ENCODE results near the gene RMDN2. TPM values are rescaled to one million over a fixed set of nuclear protein-coding genes. Genes with fewer than 3 reads are reported as not detected.

The RMDN2 gene
- total and polyA plus RNA-seq, 9 of the 15 experiments (the other 6 are each of a cell fraction or from before 2014, with no cell fraction given): 1.5 to 4.3 (median 2.3) TPM

DNA sequence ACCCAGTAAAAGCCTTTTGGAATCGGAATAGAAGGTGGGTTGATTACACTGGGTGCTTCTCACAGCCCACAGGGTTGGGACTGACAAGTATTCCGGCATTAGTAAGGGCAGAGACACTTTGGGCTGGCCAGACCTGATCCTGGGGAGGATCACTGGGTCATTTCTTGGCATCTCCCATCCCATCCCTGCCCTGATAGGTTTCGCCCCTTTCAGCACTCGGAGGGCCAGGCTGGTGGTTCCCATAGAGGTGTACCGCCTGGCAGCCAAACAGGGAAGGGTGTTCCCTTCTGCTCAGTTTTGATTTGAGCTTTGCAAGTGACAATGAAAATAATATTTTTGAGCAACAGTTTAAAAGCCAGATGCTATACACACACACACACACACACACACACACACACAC, 113.6 kb downstream of the RMDN2 start (continued):
- TF ChIP-seq, protein P1, sequence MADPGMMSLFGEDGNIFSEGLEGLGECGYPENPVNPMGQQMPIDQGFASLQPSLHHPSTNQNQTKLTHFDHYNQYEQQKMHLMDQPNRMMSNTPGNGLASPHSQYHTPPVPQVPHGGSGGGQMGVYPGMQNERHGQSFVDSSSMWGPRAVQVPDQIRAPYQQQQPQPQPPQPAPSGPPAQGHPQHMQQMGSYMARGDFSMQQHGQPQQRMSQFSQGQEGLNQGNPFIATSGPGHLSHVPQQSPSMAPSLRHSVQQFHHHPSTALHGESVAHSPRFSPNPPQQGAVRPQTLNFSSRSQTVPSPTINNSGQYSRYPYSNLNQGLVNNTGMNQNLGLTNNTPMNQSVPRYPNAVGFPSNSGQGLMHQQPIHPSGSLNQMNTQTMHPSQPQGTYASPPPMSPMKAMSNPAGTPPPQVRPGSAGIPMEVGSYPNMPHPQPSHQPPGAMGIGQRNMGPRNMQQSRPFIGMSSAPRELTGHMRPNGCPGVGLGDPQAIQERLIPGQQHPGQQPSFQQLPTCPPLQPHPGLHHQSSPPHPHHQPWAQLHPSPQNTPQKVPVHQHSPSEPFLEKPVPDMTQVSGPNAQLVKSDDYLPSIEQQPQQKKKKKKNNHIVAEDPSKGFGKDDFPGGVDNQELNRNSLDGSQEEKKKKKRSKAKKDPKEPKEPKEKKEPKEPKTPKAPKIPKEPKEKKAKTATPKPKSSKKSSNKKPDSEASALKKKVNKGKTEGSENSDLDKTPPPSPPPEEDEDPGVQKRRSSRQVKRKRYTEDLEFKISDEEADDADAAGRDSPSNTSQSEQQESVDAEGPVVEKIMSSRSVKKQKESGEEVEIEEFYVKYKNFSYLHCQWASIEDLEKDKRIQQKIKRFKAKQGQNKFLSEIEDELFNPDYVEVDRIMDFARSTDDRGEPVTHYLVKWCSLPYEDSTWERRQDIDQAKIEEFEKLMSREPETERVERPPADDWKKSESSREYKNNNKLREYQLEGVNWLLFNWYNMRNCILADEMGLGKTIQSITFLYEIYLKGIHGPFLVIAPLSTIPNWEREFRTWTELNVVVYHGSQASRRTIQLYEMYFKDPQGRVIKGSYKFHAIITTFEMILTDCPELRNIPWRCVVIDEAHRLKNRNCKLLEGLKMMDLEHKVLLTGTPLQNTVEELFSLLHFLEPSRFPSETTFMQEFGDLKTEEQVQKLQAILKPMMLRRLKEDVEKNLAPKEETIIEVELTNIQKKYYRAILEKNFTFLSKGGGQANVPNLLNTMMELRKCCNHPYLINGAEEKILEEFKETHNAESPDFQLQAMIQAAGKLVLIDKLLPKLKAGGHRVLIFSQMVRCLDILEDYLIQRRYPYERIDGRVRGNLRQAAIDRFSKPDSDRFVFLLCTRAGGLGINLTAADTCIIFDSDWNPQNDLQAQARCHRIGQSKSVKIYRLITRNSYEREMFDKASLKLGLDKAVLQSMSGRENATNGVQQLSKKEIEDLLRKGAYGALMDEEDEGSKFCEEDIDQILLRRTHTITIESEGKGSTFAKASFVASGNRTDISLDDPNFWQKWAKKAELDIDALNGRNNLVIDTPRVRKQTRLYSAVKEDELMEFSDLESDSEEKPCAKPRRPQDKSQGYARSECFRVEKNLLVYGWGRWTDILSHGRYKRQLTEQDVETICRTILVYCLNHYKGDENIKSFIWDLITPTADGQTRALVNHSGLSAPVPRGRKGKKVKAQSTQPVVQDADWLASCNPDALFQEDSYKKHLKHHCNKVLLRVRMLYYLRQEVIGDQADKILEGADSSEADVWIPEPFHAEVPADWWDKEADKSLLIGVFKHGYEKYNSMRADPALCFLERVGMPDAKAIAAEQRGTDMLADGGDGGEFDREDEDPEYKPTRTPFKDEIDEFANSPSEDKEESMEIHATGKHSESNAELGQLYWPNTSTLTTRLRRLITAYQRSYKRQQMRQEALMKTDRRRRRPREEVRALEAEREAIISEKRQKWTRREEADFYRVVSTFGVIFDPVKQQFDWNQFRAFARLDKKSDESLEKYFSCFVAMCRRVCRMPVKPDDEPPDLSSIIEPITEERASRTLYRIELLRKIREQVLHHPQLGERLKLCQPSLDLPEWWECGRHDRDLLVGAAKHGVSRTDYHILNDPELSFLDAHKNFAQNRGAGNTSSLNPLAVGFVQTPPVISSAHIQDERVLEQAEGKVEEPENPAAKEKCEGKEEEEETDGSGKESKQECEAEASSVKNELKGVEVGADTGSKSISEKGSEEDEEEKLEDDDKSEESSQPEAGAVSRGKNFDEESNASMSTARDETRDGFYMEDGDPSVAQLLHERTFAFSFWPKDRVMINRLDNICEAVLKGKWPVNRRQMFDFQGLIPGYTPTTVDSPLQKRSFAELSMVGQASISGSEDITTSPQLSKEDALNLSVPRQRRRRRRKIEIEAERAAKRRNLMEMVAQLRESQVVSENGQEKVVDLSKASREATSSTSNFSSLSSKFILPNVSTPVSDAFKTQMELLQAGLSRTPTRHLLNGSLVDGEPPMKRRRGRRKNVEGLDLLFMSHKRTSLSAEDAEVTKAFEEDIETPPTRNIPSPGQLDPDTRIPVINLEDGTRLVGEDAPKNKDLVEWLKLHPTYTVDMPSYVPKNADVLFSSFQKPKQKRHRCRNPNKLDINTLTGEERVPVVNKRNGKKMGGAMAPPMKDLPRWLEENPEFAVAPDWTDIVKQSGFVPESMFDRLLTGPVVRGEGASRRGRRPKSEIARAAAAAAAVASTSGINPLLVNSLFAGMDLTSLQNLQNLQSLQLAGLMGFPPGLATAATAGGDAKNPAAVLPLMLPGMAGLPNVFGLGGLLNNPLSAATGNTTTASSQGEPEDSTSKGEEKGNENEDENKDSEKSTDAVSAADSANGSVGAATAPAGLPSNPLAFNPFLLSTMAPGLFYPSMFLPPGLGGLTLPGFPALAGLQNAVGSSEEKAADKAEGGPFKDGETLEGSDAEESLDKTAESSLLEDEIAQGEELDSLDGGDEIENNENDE (IDR thresholded peaks at IDR 0.05; ENCODE audit: low read depth, low read length): no peak

Data from K562 (cell line).